Astrocyte (in vitro differentiated cells and primary cell): ENCODE results near the gene CSF2RB. TPM values are rescaled to one million over a fixed set of nuclear protein-coding genes. Genes with fewer than 3 reads are reported as not detected.

Experiments
- DNase-seq: peaks from one replicate; pipeline ENCODE4 v3.0.0-alpha.2; 2010; ENCODE audit warnings: low read depth
- FAIRE-seq: peaks from 2 replicates; lab custom pipeline; 2011; peaks lifted over from hg19 to GRCh38; lab: Jason Lieb, UNC
- H2AFZ ChIP-seq: 2 replicates; pipeline ENCODE4 v1.6.0; 2012; ENCODE audit warnings: low read depth, low read length, inconsistent platforms
- H3K27ac ChIP-seq: 2 replicates; pipeline ENCODE4 v1.5.1; 2011; ENCODE audit warnings: low read depth, low read length, inconsistent platforms
- H3K27me3 ChIP-seq: 2 replicates; pipeline ENCODE4 v1.6.0; 2011; ENCODE audit warnings: low read length, inconsistent platforms; ENCODE audit not compliant: insufficient read depth
- H3K36me3 ChIP-seq: 2 replicates; pipeline ENCODE4 v1.5.1; 2011; ENCODE audit warnings: low read length, inconsistent platforms; ENCODE audit not compliant: insufficient read depth
- H3K4me1 ChIP-seq: 2 replicates; pipeline ENCODE4 v1.5.1; 2011; ENCODE audit warnings: low read length, inconsistent platforms; ENCODE audit not compliant: insufficient read depth
- H3K4me2 ChIP-seq: 2 replicates; pipeline ENCODE4 v1.6.0; 2012; ENCODE audit warnings: low read length, inconsistent platforms
- H3K4me3 ChIP-seq: 2 replicates; pipeline ENCODE4 v1.5.1; 2011; ENCODE audit warnings: low read depth, mild to moderate bottlenecking, low read length, inconsistent platforms; ENCODE audit not compliant: insufficient read depth
- H3K79me2 ChIP-seq: 2 replicates; pipeline ENCODE4 v1.6.0; 2012; ENCODE audit warnings: mild to moderate bottlenecking, low read length, inconsistent platforms; ENCODE audit not compliant: insufficient read depth
- H3K9ac ChIP-seq: 2 replicates; pipeline ENCODE4 v1.6.0; 2012; ENCODE audit warnings: mild to moderate bottlenecking, low read length, inconsistent platforms
- H3K9me3 ChIP-seq: 2 replicates; pipeline ENCODE4 v1.5.1; 2012; ENCODE audit warnings: low read depth, mild to moderate bottlenecking, low read length, inconsistent platforms; ENCODE audit not compliant: insufficient read depth
- H4K20me1 ChIP-seq: 2 replicates; pipeline ENCODE4 v1.6.0; 2012; ENCODE audit warnings: low read length, inconsistent platforms; ENCODE audit not compliant: insufficient read depth
- H3K27ac Mint-ChIP-seq: one replicate; pipeline ENCODE4 v1.8.0; 2021; ENCODE audit warnings: mild to moderate bottlenecking, mixed read lengths; ENCODE audit not compliant: unreplicated experiment
- H3K27me3 Mint-ChIP-seq: one replicate; pipeline ENCODE4 v1.8.0; 2021; ENCODE audit warnings: low read depth, mixed read lengths; ENCODE audit not compliant: unreplicated experiment
- H3K36me3 Mint-ChIP-seq: one replicate; pipeline ENCODE4 v1.8.0; 2021; ENCODE audit warnings: low read depth, mixed read lengths; ENCODE audit not compliant: unreplicated experiment
- H3K4me1 Mint-ChIP-seq: one replicate; pipeline ENCODE4 v1.8.0; 2021; ENCODE audit warnings: low read depth, mixed read lengths; ENCODE audit not compliant: unreplicated experiment
- H3K4me3 Mint-ChIP-seq: one replicate; pipeline ENCODE4 v1.8.0; 2021; ENCODE audit warnings: mild to moderate bottlenecking, moderate library complexity, mixed read lengths; ENCODE audit not compliant: unreplicated experiment
- H3K9me3 Mint-ChIP-seq: one replicate; pipeline ENCODE4 v1.8.0; 2021; ENCODE audit warnings: mild to moderate bottlenecking, mixed read lengths; ENCODE audit not compliant: unreplicated experiment
- EZH2 ChIP-seq: IDR thresholded peaks from 2 replicates; pipeline ENCODE4 v1.6.1; 2012; ENCODE audit warnings: mild to moderate bottlenecking, low read length, inconsistent platforms; ENCODE audit not compliant: insufficient read depth
- total RNA-seq: library from RNA; stranded (reverse); gene quantifications from 2 replicates; pipeline ENCODE4 v1.2.1, GENCODE V29; 2021
- TF ChIP-seq, protein P1 (sequence below): IDR thresholded peaks from 2 replicates; pipeline ENCODE4 v1.5.1; 2011; ENCODE audit warnings: low read depth, mild to moderate bottlenecking, inconsistent platforms, low read length, moderate library complexity; ENCODE audit not compliant: insufficient read depth

The CSF2RB gene
- total RNA-seq, 1 donor from 2014 or later: 0.09 TPM

DNA sequence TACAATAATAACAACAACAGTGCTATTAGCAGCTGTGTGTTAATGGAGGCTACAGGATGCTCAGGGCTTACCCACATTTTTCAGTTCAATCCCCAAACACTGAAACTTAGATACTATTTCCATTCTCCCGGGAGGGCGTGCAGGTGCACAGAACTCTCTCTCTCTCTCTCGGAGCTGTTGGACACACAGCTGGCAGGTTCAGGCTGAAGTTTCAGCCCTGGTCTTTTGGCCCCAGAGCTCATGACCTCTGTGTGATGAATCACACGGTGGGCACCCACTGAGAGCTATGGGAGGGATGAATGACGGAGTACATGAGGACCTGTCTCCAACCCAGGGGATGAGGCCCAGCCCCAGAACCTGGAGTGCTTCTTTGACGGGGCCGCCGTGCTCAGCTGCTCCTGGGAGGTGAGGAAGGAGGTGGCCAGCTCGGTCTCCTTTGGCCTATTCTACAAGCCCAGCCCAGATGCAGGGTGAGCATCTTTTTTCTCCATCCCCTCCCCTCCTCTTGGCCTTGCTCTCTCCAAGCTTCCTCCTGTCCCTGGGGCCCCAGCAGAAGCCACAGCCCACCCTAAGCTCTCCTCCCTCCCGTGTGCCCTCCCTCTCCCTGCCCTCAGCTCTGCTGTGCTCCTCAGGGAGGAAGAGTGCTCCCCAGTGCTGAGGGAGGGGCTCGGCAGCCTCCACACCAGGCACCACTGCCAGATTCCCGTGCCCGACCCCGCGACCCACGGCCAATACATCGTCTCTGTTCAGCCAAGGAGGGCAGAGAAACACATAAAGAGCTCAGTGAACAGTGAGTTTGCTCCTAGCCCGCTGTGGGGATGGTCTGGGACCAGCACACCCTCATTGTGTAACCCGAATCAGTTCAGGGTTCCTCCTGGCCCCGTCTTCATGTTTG lies 16.9 kb downstream of the CSF2RB start:
- no peaks in the 10 kb centered on the region for H3K9me3 ChIP-seq
- Mint-ChIP-seq H3K9me3 (peaks cover 2% of the 10 kb centered on the region), H3K27me3 (peaks cover 61% of the 10 kb centered on the region), H3K36me3 (no peaks in the 10 kb centered on the region), H3K4me3 (no peak overlapping the region), H3K4me1 (no peaks in the 10 kb centered on the region), H3K27ac (no peak overlapping the region)
- H4K20me1 ChIP-seq: no peaks in the 10 kb centered on the region
- TF ChIP-seq, protein P1, sequence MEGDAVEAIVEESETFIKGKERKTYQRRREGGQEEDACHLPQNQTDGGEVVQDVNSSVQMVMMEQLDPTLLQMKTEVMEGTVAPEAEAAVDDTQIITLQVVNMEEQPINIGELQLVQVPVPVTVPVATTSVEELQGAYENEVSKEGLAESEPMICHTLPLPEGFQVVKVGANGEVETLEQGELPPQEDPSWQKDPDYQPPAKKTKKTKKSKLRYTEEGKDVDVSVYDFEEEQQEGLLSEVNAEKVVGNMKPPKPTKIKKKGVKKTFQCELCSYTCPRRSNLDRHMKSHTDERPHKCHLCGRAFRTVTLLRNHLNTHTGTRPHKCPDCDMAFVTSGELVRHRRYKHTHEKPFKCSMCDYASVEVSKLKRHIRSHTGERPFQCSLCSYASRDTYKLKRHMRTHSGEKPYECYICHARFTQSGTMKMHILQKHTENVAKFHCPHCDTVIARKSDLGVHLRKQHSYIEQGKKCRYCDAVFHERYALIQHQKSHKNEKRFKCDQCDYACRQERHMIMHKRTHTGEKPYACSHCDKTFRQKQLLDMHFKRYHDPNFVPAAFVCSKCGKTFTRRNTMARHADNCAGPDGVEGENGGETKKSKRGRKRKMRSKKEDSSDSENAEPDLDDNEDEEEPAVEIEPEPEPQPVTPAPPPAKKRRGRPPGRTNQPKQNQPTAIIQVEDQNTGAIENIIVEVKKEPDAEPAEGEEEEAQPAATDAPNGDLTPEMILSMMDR: no peak
- no peak for TF ChIP-seq EZH2
- no peaks in the 10 kb centered on the region for H3K79me2 ChIP-seq
- H2AFZ ChIP-seq: no peak overlapping the region
- H3K36me3 ChIP-seq: no peaks in the 10 kb centered on the region
- no peak overlapping the region for H3K27ac ChIP-seq
- H3K4me1 ChIP-seq: no peaks in the 10 kb centered on the region
- DNase-seq (no peak), FAIRE-seq (no peak)
- H3K27me3 ChIP-seq: peaks cover 12% of the 10 kb centered on the region
- no peak overlapping the region for H3K9ac ChIP-seq
- H3K4me2 ChIP-seq: no peak overlapping the region
- no peak overlapping the region for H3K4me3 ChIP-seq

DNA sequence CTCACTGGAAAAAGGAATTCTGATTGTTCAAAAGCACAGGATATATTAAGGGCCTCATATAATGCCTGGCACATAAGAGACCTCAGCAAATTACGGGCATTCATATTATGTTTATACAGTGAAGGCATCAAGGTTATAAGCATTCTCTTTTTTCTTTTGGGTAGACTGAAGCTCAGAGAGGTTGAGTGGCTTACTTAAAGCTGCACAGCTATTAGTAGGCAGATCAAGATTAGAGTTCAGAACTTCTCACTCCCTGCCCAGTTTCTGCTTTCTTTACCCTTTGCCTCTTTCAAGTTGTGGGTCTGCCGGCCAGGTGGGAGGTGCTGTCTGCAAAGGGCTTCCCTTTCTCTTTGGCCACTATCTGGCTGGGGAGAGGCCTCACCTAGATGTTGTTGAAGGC lies 18.0 kb downstream of the CSF2RB start:
- Mint-ChIP-seq H3K36me3 (no peaks in the 10 kb centered on the region), H3K4me1 (no peaks in the 10 kb centered on the region), H3K4me3 (no peak overlapping the region), H3K9me3 (no peaks in the 10 kb centered on the region), H3K27me3 (peaks cover 61% of the 10 kb centered on the region), H3K27ac (no peak overlapping the region)
- no peak for FAIRE-seq
- Histone ChIP-seq H3K27ac (no peak overlapping the region), H4K20me1 (no peaks in the 10 kb centered on the region), H3K4me2 (no peak overlapping the region), H3K36me3 (no peaks in the 10 kb centered on the region), H3K9me3 (no peaks in the 10 kb centered on the region), H3K4me3 (no peak overlapping the region), H2AFZ (no peak overlapping the region), H3K27me3 (peaks cover 12% of the 10 kb centered on the region), H3K9ac (no peak overlapping the region), H3K4me1 (no peaks in the 10 kb centered on the region), H3K79me2 (no peaks in the 10 kb centered on the region)
- no peak for TF ChIP-seq EZH2
- TF ChIP-seq, protein P1: no peak
- no peak for DNase-seq
